ENCODE measurements around the gene LRRC36.

- no peak for TF ChIP-seq CTCF (IDR thresholded peaks at IDR 0.05)
- no peak for TF ChIP-seq POLR2A (IDR thresholded peaks at IDR 0.05)
Measured at GRCh38 chr16:67301080-67301782, 25.4 kb upstream of the LRRC36 start.
